SU-DHL-6 (cell line): ENCODE measurements around the gene TROAP.

Experiments
- H2AFZ ChIP-seq: fragments of 200-600 bp; sonication (generic); 2 replicates; pipeline ENCODE4 v1.6.1; 2014; ENCODE audit warnings: low read depth, mild to moderate bottlenecking, moderate library complexity, mixed read lengths, antibody characterized with exemption, low read length; ENCODE audit not compliant: severe bottlenecking
- H3F3A ChIP-seq: fragments of 200-600 bp; shearing (Covaris generic); 2 replicates; pipeline ENCODE4 v1.6.0; 2016; ENCODE audit warnings: antibody characterized with exemption, mild to moderate bottlenecking; ENCODE audit not compliant: insufficient read depth
- H3K27ac ChIP-seq: fragments of 200-600 bp; sonication (generic); 2 replicates; pipeline ENCODE4 v1.5.1; 2016; ENCODE audit warnings: low read depth, mild to moderate bottlenecking, low read length, moderate library complexity, mixed read lengths
- H3K27me3 ChIP-seq: fragments of 200-600 bp; sonication (generic), shearing (Covaris generic); 2 replicates; pipeline ENCODE4 v1.6.0; 2014; ENCODE audit warnings: mild to moderate bottlenecking, low read length
- H3K36me3 ChIP-seq: fragments of 200-600 bp; sonication (generic); 2 replicates; pipeline ENCODE4 v1.6.1; 2014; ENCODE audit warnings: mild to moderate bottlenecking, low read length, mixed read lengths
- H3K4me2 ChIP-seq: fragments of 300-600, 200-600 bp; shearing (Covaris generic), sonication (generic); 2 replicates; pipeline ENCODE4 v1.6.0; 2014; ENCODE audit warnings: low read length, low read depth, mild to moderate bottlenecking; ENCODE audit not compliant: poor library complexity, severe bottlenecking
- H3K4me3 ChIP-seq: fragments of 200-600 bp; sonication (generic); 2 replicates; pipeline ENCODE4 v1.5.1; 2014; ENCODE audit warnings: antibody characterized with exemption, low read length, mild to moderate bottlenecking, mixed read lengths; ENCODE audit not compliant: insufficient read depth, poor library complexity, severe bottlenecking
- H3K79me2 ChIP-seq: fragments of 200-600 bp; sonication (generic); 2 replicates; pipeline ENCODE4 v1.6.1; 2014; ENCODE audit warnings: mild to moderate bottlenecking, low read length, moderate library complexity; ENCODE audit not compliant: insufficient read depth
- H3K9ac ChIP-seq: fragments of 200-600 bp; sonication (generic); 2 replicates; pipeline ENCODE4 v1.7.0; 2014; ENCODE audit warnings: mild to moderate bottlenecking, low read length
- H3K9me2 ChIP-seq: fragments of 200-600 bp; sonication (generic); replicated peaks from 2 replicates; pipeline ENCODE4 v1.6.1; 2014; ENCODE audit warnings: low read length; ENCODE audit not compliant: insufficient read depth
- H3K9me3 ChIP-seq: fragments of 200-600 bp; sonication (generic); 2 replicates; pipeline ENCODE4 v1.6.1; 2014; ENCODE audit warnings: low read length, mixed read lengths; ENCODE audit not compliant: insufficient read depth
- H4K20me1 ChIP-seq: fragments of 200-600 bp; sonication (generic); 2 replicates; pipeline ENCODE4 v1.6.1; 2014; ENCODE audit warnings: low read depth, mild to moderate bottlenecking, antibody characterized with exemption, low read length, moderate library complexity, mixed read lengths
- EZH2phosphoT487 ChIP-seq: fragments of 200-600 bp; sonication (generic), shearing (Covaris generic); conservative IDR thresholded peaks from 2 replicates; pipeline ENCODE4 v1.6.1; 2018; ENCODE audit warnings: mild to moderate bottlenecking, antibody characterized with exemption, low read length, moderate library complexity, mixed read lengths
- TF ChIP-seq, protein P1 (sequence below): fragments of 200-600 bp; sonication (generic); IDR thresholded peaks from one replicate; pipeline ENCODE4 v1.5.1; 2017; ENCODE audit warnings: antibody characterized with exemption, mild to moderate bottlenecking, low read length, moderate library complexity; ENCODE audit not compliant: insufficient read depth, poor library complexity, severe bottlenecking

Gene TROAP

DNA sequence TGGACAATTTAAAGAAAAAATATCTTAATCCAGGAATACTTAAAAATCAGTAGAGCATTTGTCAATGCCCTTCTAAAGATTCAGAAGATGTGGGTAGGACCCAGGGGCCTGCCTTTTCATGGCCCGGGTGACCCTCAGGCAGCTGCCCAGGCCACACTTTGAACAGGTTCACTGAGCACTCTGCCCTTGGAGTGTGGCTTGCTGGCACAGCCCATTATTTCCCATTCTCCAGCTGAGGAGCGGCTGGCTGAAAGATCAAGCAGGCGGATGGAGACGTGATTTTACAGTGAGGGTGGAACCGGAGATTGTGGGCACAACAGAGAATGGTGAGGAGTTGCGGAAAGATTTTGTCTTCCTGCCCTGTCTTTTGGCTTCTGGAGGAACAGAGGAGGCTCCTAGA, 35.2 kb upstream of the TROAP start:
- TF ChIP-seq EZH2phosphoT487, result no peak
- TF ChIP-seq, protein P1, sequence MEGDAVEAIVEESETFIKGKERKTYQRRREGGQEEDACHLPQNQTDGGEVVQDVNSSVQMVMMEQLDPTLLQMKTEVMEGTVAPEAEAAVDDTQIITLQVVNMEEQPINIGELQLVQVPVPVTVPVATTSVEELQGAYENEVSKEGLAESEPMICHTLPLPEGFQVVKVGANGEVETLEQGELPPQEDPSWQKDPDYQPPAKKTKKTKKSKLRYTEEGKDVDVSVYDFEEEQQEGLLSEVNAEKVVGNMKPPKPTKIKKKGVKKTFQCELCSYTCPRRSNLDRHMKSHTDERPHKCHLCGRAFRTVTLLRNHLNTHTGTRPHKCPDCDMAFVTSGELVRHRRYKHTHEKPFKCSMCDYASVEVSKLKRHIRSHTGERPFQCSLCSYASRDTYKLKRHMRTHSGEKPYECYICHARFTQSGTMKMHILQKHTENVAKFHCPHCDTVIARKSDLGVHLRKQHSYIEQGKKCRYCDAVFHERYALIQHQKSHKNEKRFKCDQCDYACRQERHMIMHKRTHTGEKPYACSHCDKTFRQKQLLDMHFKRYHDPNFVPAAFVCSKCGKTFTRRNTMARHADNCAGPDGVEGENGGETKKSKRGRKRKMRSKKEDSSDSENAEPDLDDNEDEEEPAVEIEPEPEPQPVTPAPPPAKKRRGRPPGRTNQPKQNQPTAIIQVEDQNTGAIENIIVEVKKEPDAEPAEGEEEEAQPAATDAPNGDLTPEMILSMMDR, result no peak
- Histone ChIP-seq H3K9ac (no peak overlapping the region), H3K9me3 (no peaks in the 10 kb centered on the region), H3K79me2 (no peaks in the 10 kb centered on the region), H3K27ac (no peak overlapping the region), H3K9me2 (no peaks in the 10 kb centered on the region), H3K36me3 (no peaks in the 10 kb centered on the region), H3K4me3 (no peak overlapping the region), H3F3A (no peaks in the 10 kb centered on the region), H4K20me1 (no peaks in the 10 kb centered on the region), H3K27me3 (no peaks in the 10 kb centered on the region), H2AFZ (no peak overlapping the region), H3K4me2 (no peak overlapping the region)

DNA sequence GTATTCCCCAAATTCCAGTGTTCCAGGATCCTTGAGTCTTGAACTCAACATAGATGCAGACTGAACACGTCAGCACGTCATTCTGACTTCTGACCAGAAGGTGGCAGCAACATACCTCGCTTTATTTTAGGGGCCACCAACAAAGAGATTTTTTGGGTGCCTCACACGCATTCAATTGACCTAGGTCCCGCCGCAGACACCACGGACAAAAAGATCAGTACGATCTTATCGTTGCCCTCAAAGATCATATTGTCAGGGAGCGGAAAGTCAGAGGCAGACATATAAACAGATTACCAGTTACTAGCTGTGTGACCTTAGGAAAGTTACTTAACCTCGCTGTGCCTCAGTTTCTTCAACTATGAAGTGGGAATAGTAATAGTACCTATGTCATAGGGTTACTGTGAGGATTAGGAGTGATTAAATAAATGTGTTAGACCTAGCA, 34.6 kb upstream of the TROAP start:
- H3K4me2 ChIP-seq, result no peak overlapping the region
- no peaks in the 10 kb centered on the region for H3K27me3 ChIP-seq
- H3K79me2 ChIP-seq, result no peaks in the 10 kb centered on the region

DNA sequence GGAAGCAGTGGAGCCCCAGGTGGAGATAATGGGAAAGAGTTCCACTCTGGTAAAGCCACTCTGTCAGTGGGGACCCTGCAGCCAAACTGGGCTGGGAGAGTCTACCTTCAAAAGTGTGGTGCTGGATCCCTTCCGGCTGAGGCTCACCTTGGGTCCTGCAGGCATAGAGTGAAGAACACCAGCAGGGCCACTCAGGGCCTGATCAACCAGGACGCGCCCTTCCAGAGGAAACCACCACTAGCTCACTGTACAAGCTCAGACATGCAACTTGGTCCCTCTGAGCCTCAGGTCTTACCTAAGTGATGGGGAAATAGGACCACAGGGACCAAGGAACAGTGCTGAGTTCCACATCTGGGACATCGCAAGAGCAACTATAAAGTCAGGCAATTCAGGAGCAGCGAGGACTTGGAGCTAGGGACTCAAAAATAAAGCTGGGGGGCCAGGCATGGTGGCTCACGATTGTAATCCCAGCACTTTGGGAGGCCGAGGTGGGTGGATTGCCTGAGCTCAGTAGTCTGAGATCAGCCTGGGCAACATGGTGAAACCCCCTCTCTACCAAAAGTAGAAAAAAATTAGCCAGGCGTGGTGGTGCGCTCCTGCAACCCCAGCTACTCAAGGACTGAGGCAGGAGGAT, 34.0 kb upstream of the TROAP start:
- no peak overlapping the region for H3K4me2 ChIP-seq
- H3K9me3 ChIP-seq, result no peaks in the 10 kb centered on the region
- no peaks in the 10 kb centered on the region for H3K9me2 ChIP-seq
- H2AFZ ChIP-seq, result no peak overlapping the region
- H3K79me2 ChIP-seq, result no peaks in the 10 kb centered on the region
- no peak overlapping the region for H3K4me3 ChIP-seq
- H3K27me3 ChIP-seq, result no peaks in the 10 kb centered on the region
- no peak overlapping the region for H3K27ac ChIP-seq
- no peaks in the 10 kb centered on the region for H3K36me3 ChIP-seq
- no peak overlapping the region for H3K9ac ChIP-seq
- H4K20me1 ChIP-seq, result no peaks in the 10 kb centered on the region
- TF ChIP-seq EZH2phosphoT487, result no peak
- TF ChIP-seq, protein P1, result no peak
- H3F3A ChIP-seq, result no peaks in the 10 kb centered on the region

More for the DNA sequence above, 34.6 kb upstream of the TROAP start:
- Histone ChIP-seq H3F3A (no peaks in the 10 kb centered on the region), H3K9me3 (no peaks in the 10 kb centered on the region), H2AFZ (no peak overlapping the region), H3K9ac (no peak overlapping the region), H3K36me3 (no peaks in the 10 kb centered on the region), H4K20me1 (no peaks in the 10 kb centered on the region), H3K9me2 (no peaks in the 10 kb centered on the region), H3K4me3 (no peak overlapping the region), H3K27ac (no peak overlapping the region)
- TF ChIP-seq EZH2phosphoT487, result no peak
- TF ChIP-seq, protein P1, result peak; percentile 67
